GM19099 (cell line): ENCODE data around the gene SELENOV.
A peak's percentile ranks its signal among the peaks of the same experiment; 100 is the strongest.

ENCODE experiments used
- POLR2A ChIP-seq: IDR thresholded peaks from 3 replicates; pipeline ENCODE4 v1.6.1; 2011; ENCODE audit warnings: low read depth; ENCODE audit not compliant: insufficient read length; ENCODE audit errors: extremely low read depth

The SELENOV gene

GRCh38 chr19:39506944-39507714 lies 7.8 kb upstream of the SELENOV start:
- TF ChIP-seq POLR2A: peak; percentile 60

- TF ChIP-seq POLR2A: no peak
Measured at GRCh38 chr19:39507715-39508364, 7.1 kb upstream of the SELENOV start.

- TF ChIP-seq POLR2A: no peak
Measured at GRCh38 chr19:39508629-39509028, 6.3 kb upstream of the SELENOV start.

GRCh38 chr19:39509233-39509632 lies 5.7 kb upstream of the SELENOV start:
- no peak for TF ChIP-seq POLR2A

- TF ChIP-seq POLR2A: no peak
Measured at GRCh38 chr19:39512988-39513387, 2.0 kb upstream of the SELENOV start.

GRCh38 chr19:39515551-39516191 lies 732 bp downstream of the SELENOV start:
- TF ChIP-seq POLR2A: no peak

- no peak for TF ChIP-seq POLR2A
Measured at GRCh38 chr19:39516270-39516669, 1.3 kb downstream of the SELENOV start.

- no peak for TF ChIP-seq POLR2A
Measured at GRCh38 chr19:39517432-39517831, 2.5 kb downstream of the SELENOV start.

GRCh38 chr19:39518458-39518857 lies 3.5 kb downstream of the SELENOV start:
- TF ChIP-seq POLR2A: no peak

- no peak for TF ChIP-seq POLR2A
Measured at GRCh38 chr19:39518975-39519374, 4.0 kb downstream of the SELENOV start.

GRCh38 chr19:39520541-39521484 lies 5.9 kb downstream of the SELENOV start:
- TF ChIP-seq POLR2A: no peak

GRCh38 chr19:39524495-39524894 lies 9.6 kb downstream of the SELENOV start:
- TF ChIP-seq POLR2A: no peak

- no peak for TF ChIP-seq POLR2A
Measured at GRCh38 chr19:39525205-39525604, 10.3 kb downstream of the SELENOV start.

- no peak for TF ChIP-seq POLR2A
Measured at GRCh38 chr19:39531834-39532232, 16.9 kb downstream of the SELENOV start.
